ENCODE data around the gene SYNE1. TPM values are rescaled to one million over a fixed set of nuclear protein-coding genes. Genes with fewer than 3 reads are reported as not detected.

The SYNE1 gene
- total and polyA plus RNA-seq, 2 of the 8 experiments (the other 6 are each of a cell fraction or from before 2014, with no cell fraction given) = 2.8 to 5.5 TPM

DNA sequence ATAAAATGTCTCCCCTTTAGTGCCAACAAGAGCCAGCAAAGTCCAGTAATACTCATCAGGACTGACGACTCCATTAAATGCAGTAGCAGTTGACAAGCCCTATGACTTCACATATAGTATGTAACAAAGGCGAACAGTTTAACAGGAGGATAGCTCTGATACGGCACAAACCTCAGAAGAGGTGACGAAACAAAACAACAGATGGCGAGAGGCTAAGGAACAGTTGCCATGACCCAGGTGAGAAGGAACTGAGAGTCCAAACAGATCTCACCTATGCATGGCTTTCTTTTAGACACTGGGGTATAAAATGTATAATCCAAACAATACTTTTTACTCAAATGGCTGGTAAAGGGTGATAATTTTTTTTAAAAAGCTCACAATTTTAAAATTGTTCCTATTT is 37.1 kb downstream of the SYNE1 start (continued):
- TF ChIP-seq, protein P1, sequence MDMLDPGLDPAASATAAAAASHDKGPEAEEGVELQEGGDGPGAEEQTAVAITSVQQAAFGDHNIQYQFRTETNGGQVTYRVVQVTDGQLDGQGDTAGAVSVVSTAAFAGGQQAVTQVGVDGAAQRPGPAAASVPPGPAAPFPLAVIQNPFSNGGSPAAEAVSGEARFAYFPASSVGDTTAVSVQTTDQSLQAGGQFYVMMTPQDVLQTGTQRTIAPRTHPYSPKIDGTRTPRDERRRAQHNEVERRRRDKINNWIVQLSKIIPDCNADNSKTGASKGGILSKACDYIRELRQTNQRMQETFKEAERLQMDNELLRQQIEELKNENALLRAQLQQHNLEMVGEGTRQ (IDR thresholded peaks at IDR 0.05; ENCODE audit: low read length) = no peak

All from H1 (cell line).